Stimulated activated CD8-positive, alpha-beta memory T cell treated with anti-CD3 and anti-CD28 coated beads, Interleukin-4, amount 100 ng/mL, for 24 hours (primary cell): Measurements from ENCODE around the gene OR52E6.

Experiments used
- DNase-seq: peaks from one replicate; pipeline ENCODE4 v3.0.0-alpha.2; 2020; ENCODE audit warnings: low read depth

OR52E6 gene

DNA sequence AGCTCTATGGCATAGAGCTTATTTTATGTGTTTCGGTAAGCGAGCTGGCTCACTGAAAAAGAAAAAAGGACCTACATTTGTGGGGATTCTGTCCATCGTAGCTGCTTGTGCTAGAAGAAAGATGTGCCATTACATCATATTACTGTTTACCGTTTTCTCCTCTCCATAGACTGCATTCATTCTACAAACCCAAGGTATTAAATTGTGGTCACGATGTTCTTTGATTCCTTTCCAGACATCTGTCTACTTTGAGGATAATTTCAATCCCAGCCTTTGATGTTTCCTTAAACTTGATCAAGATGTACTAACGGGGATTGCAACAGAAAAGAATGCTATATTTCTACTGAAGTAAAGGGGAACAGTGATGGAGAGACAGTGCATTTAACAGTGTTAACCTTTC is 45.2 kb downstream of the OR52E6 start:
- DNase-seq: no peak

GRCh38 chr11:5791165-5791564 is 50.5 kb downstream of the OR52E6 start, which contains the start of gene OR52N1:
Gene OR52N1 (minus strand): TSS chr11:5791265. CDS start chr11:5788816, 2,449 bp downstream.
- DNase-seq: no peak
